DMS79 (cell line): Measurements from ENCODE around the gene ZMIZ1.
A peak's percentile ranks its signal among the peaks of the same experiment; 100 is the strongest.

Experiments used
- DNase-seq: peaks from one replicate; lab custom pipeline; 2025; lab: John Stamatoyannopoulos, UW

Gene ZMIZ1

GRCh38 chr10:79139124-79139835 is 70.5 kb downstream of the ZMIZ1 start:
- DNase-seq, result no peak

GRCh38 chr10:79140085-79140793 is 71.5 kb downstream of the ZMIZ1 start:
- no peak for DNase-seq

GRCh38 chr10:79140855-79141254 is 72.1 kb downstream of the ZMIZ1 start:
- DNase-seq, result no peak

GRCh38 chr10:79142064-79142491 is 73.3 kb downstream of the ZMIZ1 start:
- peak; percentile 10 for DNase-seq

- no peak for DNase-seq
Measured at GRCh38 chr10:79142522-79143309, 74.0 kb downstream of the ZMIZ1 start.

GRCh38 chr10:79143879-79144278 is 75.1 kb downstream of the ZMIZ1 start:
- DNase-seq, result no peak

GRCh38 chr10:79144351-79145173 is 75.8 kb downstream of the ZMIZ1 start:
- no peak for DNase-seq

GRCh38 chr10:79145174-79145483 is 76.4 kb downstream of the ZMIZ1 start:
- no peak for DNase-seq

- no peak for DNase-seq
Measured at GRCh38 chr10:79145517-79146470, 77.0 kb downstream of the ZMIZ1 start.

- no peak for DNase-seq
Measured at GRCh38 chr10:79146611-79147130, 77.9 kb downstream of the ZMIZ1 start.

GRCh38 chr10:79147306-79147705 is 78.5 kb downstream of the ZMIZ1 start:
- no peak for DNase-seq

- no peak for DNase-seq
Measured at GRCh38 chr10:79147796-79148451, 79.2 kb downstream of the ZMIZ1 start.

- no peak for DNase-seq
Measured at GRCh38 chr10:79148452-79149344, 79.9 kb downstream of the ZMIZ1 start.

GRCh38 chr10:79149345-79149661 is 80.5 kb downstream of the ZMIZ1 start:
- no peak for DNase-seq

- no peak for DNase-seq
Measured at GRCh38 chr10:79149662-79150443, 81.1 kb downstream of the ZMIZ1 start.

GRCh38 chr10:79150444-79150754 is 81.6 kb downstream of the ZMIZ1 start:
- no peak for DNase-seq

GRCh38 chr10:79152423-79152817 is 83.7 kb downstream of the ZMIZ1 start:
- no peak for DNase-seq

GRCh38 chr10:79153745-79154144 is 85.0 kb downstream of the ZMIZ1 start:
- DNase-seq, result no peak
